ENCODE data around the gene MT1H.

DNA sequence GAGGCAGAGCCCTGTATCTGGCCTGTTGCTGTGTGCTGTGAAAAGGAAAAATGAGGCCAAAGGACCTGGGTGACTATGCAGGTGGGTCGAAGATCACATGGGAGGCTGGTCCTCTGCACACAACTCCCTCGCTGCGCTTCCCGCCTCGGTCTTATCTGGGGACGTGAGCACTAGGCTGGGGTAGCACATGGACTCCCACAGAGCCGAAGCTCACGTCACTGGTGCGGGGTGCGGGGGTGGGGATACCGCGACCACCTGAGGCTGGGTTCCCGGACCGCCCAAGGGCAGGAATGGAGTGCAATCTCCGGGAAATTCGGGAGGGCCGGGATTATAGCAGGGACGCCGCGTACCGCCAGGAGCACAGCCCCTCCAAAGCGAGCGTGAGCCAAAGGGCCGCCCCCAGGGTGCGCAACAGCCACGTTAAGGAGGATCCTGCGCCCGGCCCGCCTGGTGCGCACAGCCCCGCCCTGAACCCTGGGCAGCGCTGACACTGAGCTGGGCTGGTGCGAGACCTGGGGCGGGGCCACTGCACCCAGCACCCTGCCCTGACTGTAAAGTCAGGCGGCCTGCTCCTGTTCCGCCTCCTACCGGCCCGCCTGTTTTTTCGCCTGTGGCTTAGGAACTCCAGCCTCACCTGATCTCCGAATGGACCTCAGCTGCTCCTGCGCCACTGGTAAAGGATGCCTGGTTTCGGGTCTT lies 26.4 kb upstream of the MT1H start:
- TF ChIP-seq, protein P1, sequence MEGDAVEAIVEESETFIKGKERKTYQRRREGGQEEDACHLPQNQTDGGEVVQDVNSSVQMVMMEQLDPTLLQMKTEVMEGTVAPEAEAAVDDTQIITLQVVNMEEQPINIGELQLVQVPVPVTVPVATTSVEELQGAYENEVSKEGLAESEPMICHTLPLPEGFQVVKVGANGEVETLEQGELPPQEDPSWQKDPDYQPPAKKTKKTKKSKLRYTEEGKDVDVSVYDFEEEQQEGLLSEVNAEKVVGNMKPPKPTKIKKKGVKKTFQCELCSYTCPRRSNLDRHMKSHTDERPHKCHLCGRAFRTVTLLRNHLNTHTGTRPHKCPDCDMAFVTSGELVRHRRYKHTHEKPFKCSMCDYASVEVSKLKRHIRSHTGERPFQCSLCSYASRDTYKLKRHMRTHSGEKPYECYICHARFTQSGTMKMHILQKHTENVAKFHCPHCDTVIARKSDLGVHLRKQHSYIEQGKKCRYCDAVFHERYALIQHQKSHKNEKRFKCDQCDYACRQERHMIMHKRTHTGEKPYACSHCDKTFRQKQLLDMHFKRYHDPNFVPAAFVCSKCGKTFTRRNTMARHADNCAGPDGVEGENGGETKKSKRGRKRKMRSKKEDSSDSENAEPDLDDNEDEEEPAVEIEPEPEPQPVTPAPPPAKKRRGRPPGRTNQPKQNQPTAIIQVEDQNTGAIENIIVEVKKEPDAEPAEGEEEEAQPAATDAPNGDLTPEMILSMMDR (conservative IDR thresholded peaks at IDR 0.05), result peak; percentile 54
- no peak for TF ChIP-seq EZH2 (IDR thresholded peaks at IDR 0.05; ENCODE audit: low read depth)

Data from PC-9 (cell line).